IMR-90 (cell line): ENCODE results near the gene ZMIZ1. TPM values are rescaled to one million over a fixed set of nuclear protein-coding genes. Genes with fewer than 3 reads are reported as not detected.
A peak's percentile ranks its signal among the peaks of the same experiment; 100 is the strongest.

Experiments
- ATAC-seq: fragments of 200-7000 bp; cut with Tn5 transposase; 2 replicates; pipeline ENCODE4 v1.9.1; 2020; ENCODE audit warnings: low read depth, mild to moderate bottlenecking, moderate library complexity
- BruUV-seq: library from RNA; stranded (reverse); fragments of 400-500 nt; replicated peaks from 2 replicates; lab custom pipeline; 2021; lab: Mats Ljungman, UMichigan
- CTCF ChIA-PET: fragments of 300-600 bp; formaldehyde crosslinking; extraction: SDS; loops from one replicate; lab custom pipeline; 2021; ENCODE audit warnings: antibody characterized with exemption; lab: Yijun Ruan, JAX
- POLR2A ChIA-PET: fragments of 300-600 bp; sonication (Branson Sonifier 250); formaldehyde crosslinking; loops from one replicate; lab custom pipeline; 2022; ENCODE audit warnings: antibody characterized with exemption; ENCODE audit not compliant: unreplicated experiment; lab: Charles Lee
- DNase-seq: peaks from one replicate; pipeline ENCODE4 v3.0.0; 2013
- H2AFZ ChIP-seq: replicated peaks from 2 replicates; pipeline ENCODE3; 2013; ENCODE audit warnings: low read length, mild to moderate bottlenecking; ENCODE audit not compliant: poor library complexity
- H2AK5ac ChIP-seq: 2 replicates; pipeline ENCODE4 v1.6.1; 2013; ENCODE audit warnings: low read depth, low read length, inconsistent platforms
- H2AK9ac ChIP-seq: replicated peaks from 2 replicates; pipeline ENCODE3; 2013; ENCODE audit warnings: mild to moderate bottlenecking, low read depth, low read length, moderate library complexity; ENCODE audit not compliant: poor library complexity
- H2BK120ac ChIP-seq: 2 replicates; pipeline ENCODE4 v1.6.1; 2013; ENCODE audit warnings: low read depth, low read length, inconsistent platforms
- H2BK15ac ChIP-seq: 3 replicates; pipeline ENCODE4 v1.6.1; 2013; ENCODE audit warnings: low read depth, low read length, inconsistent platforms
- H2BK20ac ChIP-seq: 2 replicates; pipeline ENCODE4 v1.6.1; 2013; ENCODE audit warnings: low read depth, mild to moderate bottlenecking, inconsistent platforms, low read length, moderate library complexity
- H2BK5ac ChIP-seq: 2 replicates; pipeline ENCODE4 v1.6.1; 2013; ENCODE audit warnings: mild to moderate bottlenecking, low read depth, low read length, inconsistent platforms; ENCODE audit not compliant: poor library complexity, severe bottlenecking
- H3K14ac ChIP-seq: replicated peaks from 2 replicates; pipeline ENCODE4 v1.6.1; 2013; ENCODE audit warnings: low read depth, low read length, inconsistent platforms
- H3K18ac ChIP-seq: 2 replicates; pipeline ENCODE4 v1.6.1; 2013; ENCODE audit warnings: low read depth, low read length, control low read depth
- H3K23ac ChIP-seq: 2 replicates; pipeline ENCODE4 v1.6.1; 2013; ENCODE audit warnings: low read depth, low read length, inconsistent platforms
- H3K27ac ChIP-seq: 2 replicates; pipeline ENCODE4 v1.5.1; 2013; ENCODE audit warnings: mild to moderate bottlenecking, control low read depth, low read length; ENCODE audit not compliant: insufficient read depth
- H3K27me3 ChIP-seq: 2 replicates; pipeline ENCODE4 v1.6.1; 2013; ENCODE audit warnings: low read length; ENCODE audit not compliant: control insufficient read depth, insufficient read depth
- H3K36me3 ChIP-seq: 2 replicates; pipeline ENCODE4 v1.6.1; 2013; ENCODE audit warnings: low read length, mixed read lengths; ENCODE audit not compliant: control insufficient read depth, insufficient read depth
- H3K4ac ChIP-seq: 2 replicates; pipeline ENCODE4 v1.6.1; 2013; ENCODE audit warnings: low read depth, low read length, inconsistent platforms
- H3K4me1 ChIP-seq: 2 replicates; pipeline ENCODE4 v1.6.1; 2013; ENCODE audit warnings: low read length, mixed read lengths; ENCODE audit not compliant: control insufficient read depth, insufficient read depth
- H3K4me2 ChIP-seq: 2 replicates; pipeline ENCODE4 v1.6.1; 2013; ENCODE audit warnings: low read depth, mild to moderate bottlenecking, control low read depth, low read length, moderate library complexity
- H3K4me3 ChIP-seq: 2 replicates; pipeline ENCODE4 v1.5.1; 2013; ENCODE audit warnings: low read depth, mild to moderate bottlenecking, control low read depth, low read length, moderate library complexity; ENCODE audit not compliant: insufficient read depth
- H3K56ac ChIP-seq: 2 replicates; pipeline ENCODE4 v1.6.1; 2013; ENCODE audit warnings: low read length, inconsistent platforms; ENCODE audit not compliant: insufficient read depth; ENCODE audit errors: extremely low read depth
- H3K79me1 ChIP-seq, 2 experiments: 2 replicates each; pipeline ENCODE4 v1.6.1; 2013; ENCODE audit warnings: low read length in 2 of 2, inconsistent platforms in 1 of 2, low read depth in 1 of 2
- H3K9ac ChIP-seq: 2 replicates; pipeline ENCODE4 v1.6.1; 2013; ENCODE audit warnings: low read depth, low read length, control low read depth
- H3K9me1 ChIP-seq: 2 replicates; pipeline ENCODE4 v1.6.1; 2013; ENCODE audit warnings: low read length, inconsistent platforms; ENCODE audit not compliant: insufficient read depth
- H3K9me3 ChIP-seq: 2 replicates; pipeline ENCODE4 v1.6.1; 2013; ENCODE audit warnings: low read length; ENCODE audit not compliant: control insufficient read depth, insufficient read depth
- H4K20me1 ChIP-seq: 2 replicates; pipeline ENCODE4 v1.6.1; 2013; ENCODE audit warnings: low read length, inconsistent platforms; ENCODE audit not compliant: insufficient read depth
- H4K5ac ChIP-seq: 2 replicates; pipeline ENCODE4 v1.6.1; 2013; ENCODE audit warnings: mild to moderate bottlenecking, low read depth, low read length, control low read depth
- H4K8ac ChIP-seq, 2 experiments: 2 replicates each; pipeline ENCODE4 v1.6.1; 2013; ENCODE audit warnings: low read depth in 2 of 2, low read length in 2 of 2, control low read depth in 1 of 2, inconsistent platforms in 1 of 2
- H4K91ac ChIP-seq: 2 replicates; pipeline ENCODE4 v1.6.1; 2013; ENCODE audit warnings: low read depth, low read length, inconsistent platforms; ENCODE audit not compliant: insufficient read depth
- CEBPB ChIP-seq: IDR thresholded peaks from 2 replicates; pipeline ENCODE4 v1.6.1; 2012; ENCODE audit warnings: low read depth, low read length, improper control_type of control experiment
- MAZ ChIP-seq: IDR thresholded peaks from 2 replicates; pipeline ENCODE4 v1.6.1; 2012; ENCODE audit warnings: low read depth, mild to moderate bottlenecking, low read length, improper control_type of control experiment, moderate library complexity, borderline replicate concordance
- MXI1 ChIP-seq: IDR thresholded peaks from 2 replicates; pipeline ENCODE4 v1.6.1; 2012; ENCODE audit warnings: low read depth, mild to moderate bottlenecking, low read length, moderate library complexity, borderline replicate concordance
- WGBS, 2 experiments: methylation state at CpG; one replicate each; pipeline versions ENCODE4 v1.1.5 to v1.1.7; 2013; ENCODE audit warnings: missing lambda C conversion rate in 2 of 2; ENCODE audit not compliant: insufficient read length in 1 of 2; ENCODE audit errors: extremely low coverage in 2 of 2; 5-methylcytosine and 5-hydroxymethylcytosine counted together
- dilution Hi-C: fragments of 300-500 bp; cut with HindIII; formaldehyde crosslinking; loops from one replicate; pipeline ENCODE4 v1.14.3; 2018; ENCODE audit warnings: low sequenced_read_pairs; ENCODE audit not compliant: unreplicated experiment
- in situ Hi-C: fragments of 300-500 bp; cut with MboI; formaldehyde crosslinking; loops from 3 replicates; pipeline ENCODE4 v1.14.3; 2019; ENCODE audit warnings: low sequenced_read_pairs, inconsistent platforms, mixed read lengths
- intact Hi-C: fragments of 100-400 bp; cut with micrococcal nuclease; formaldehyde crosslinking; loops from 2 replicates; pipeline ENCODE4 v1.10.0; 2022
- polyA plus RNA-seq, 3 experiments: library from polyadenylated mRNA; depleted of rRNA; stranded (reverse); fragments of >200 nt; gene quantifications; 2 replicates each; pipeline ENCODE4 v1.2.3, GENCODE V29; 2012; ENCODE audit warnings: low replicate concordance in 1 of 3
- total RNA-seq: library from RNA; depleted of rRNA; stranded (reverse); fragments of >200 nt; gene quantifications from 2 replicates; pipeline ENCODE4 v1.2.3, GENCODE V29; 2012

The ZMIZ1 gene
- total and polyA plus RNA-seq, 2 of the 4 experiments (the other 2 are of a cell fraction): 6.6 to 48.7 TPM

GRCh38 chr10:79020015-79020491 is 48.7 kb upstream of the ZMIZ1 start:
- H3K14ac ChIP-seq: no peak overlapping the region
- H3K56ac ChIP-seq: no peak overlapping the region
- no CpG with 5 or more reads among the region's 5 CpGs for WGBS, 2 experiments
- H3K9me3 ChIP-seq: peaks cover 8% of the 10 kb centered on the region
- 0 out of 2 replicates have a peak, but pooled peaks have one; percentile 43 for ATAC-seq
- TF ChIP-seq CEBPB (0 out of 2 replicates have a peak, but pooled peaks have one; percentile 11), MXI1 (no peak), MAZ (peak; percentile 25; the same call in 1 of the 2 replicates)
- peaks cover 6% of the 10 kb centered on the region; the same call in 1 of the 2 replicates for H3K4me1 ChIP-seq
- H2BK5ac ChIP-seq: no peak overlapping the region
- no peak overlapping the region for H2BK15ac ChIP-seq
- no peak overlapping the region for H3K18ac ChIP-seq
- H3K9me1 ChIP-seq: no peaks in the 10 kb centered on the region
- no peak overlapping the region for H2BK20ac ChIP-seq
- dilution Hi-C loops (no loop called here), intact Hi-C loops (no loop called here), in situ Hi-C loops (no loop called here)
- H3K23ac ChIP-seq: no peak overlapping the region
- no peak overlapping the region for H3K4me2 ChIP-seq
- H3K27me3 ChIP-seq: peaks cover 4% of the 10 kb centered on the region
- no peak overlapping the region for H4K91ac ChIP-seq
- no peak overlapping the region for H2AFZ ChIP-seq
- H3K36me3 ChIP-seq: no peaks in the 10 kb centered on the region
- H3K4me3 ChIP-seq: no peak overlapping the region
- H3K27ac ChIP-seq: no peak overlapping the region
- no peak overlapping the region for H3K9ac ChIP-seq
- no TSS peak for BruUV-seq
- H3K4ac ChIP-seq: no peak overlapping the region
- H4K5ac ChIP-seq: no peak overlapping the region
- CTCF ChIA-PET: no interaction called here
- H3K79me1 ChIP-seq: no peaks in the 10 kb centered on the region
- no peak overlapping the region for H2AK5ac ChIP-seq
- peak; percentile 23 for DNase-seq
- H2AK9ac ChIP-seq: no peak overlapping the region
- no peak overlapping the region for H4K8ac ChIP-seq
- POLR2A ChIA-PET: no interaction called here
- no peak overlapping the region for H2BK120ac ChIP-seq
- H4K20me1 ChIP-seq: no peaks in the 10 kb centered on the region
